ENCODE data around the gene ECT2L. TPM values are rescaled to one million over a fixed set of nuclear protein-coding genes. Genes with fewer than 3 reads are reported as not detected.

ECT2L gene
- total and polyA plus RNA-seq, 2 of the 13 experiments (the other 11 are each of a cell fraction or from before 2014, with no cell fraction given): 0.12 TPM; not detected in 1

DNA sequence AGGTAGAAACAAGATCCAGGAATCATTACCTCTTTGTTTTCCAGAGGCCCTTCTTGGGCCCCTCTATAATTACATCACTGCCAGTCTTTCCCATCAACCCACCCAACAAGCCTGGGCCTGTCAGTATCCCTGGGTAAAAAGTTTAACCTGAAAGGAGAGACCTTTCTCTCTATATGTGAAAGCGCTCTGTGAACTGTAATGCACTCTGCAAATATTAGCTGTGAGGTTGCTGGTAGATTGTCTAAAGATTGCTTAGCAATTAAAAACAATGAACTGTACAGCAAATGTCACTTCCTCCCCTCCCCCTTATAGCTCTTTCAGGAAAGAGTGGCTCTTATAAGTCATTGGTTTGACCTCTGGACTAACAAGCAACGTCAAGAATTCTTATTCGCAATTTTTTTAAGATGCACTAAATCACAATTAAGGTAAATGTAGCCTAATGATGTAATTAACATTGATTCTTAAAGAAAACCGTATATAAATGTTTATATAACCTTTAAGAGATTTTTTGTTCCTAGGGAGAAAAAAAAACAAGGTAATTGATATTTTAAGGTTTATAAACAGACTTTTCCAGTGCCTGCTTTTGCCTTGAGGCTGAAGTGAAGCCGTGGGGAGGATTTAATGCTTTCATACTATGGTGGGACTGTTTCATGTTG, 18.4 kb downstream of the ECT2L start (continued):
- TF ChIP-seq, protein P1, sequence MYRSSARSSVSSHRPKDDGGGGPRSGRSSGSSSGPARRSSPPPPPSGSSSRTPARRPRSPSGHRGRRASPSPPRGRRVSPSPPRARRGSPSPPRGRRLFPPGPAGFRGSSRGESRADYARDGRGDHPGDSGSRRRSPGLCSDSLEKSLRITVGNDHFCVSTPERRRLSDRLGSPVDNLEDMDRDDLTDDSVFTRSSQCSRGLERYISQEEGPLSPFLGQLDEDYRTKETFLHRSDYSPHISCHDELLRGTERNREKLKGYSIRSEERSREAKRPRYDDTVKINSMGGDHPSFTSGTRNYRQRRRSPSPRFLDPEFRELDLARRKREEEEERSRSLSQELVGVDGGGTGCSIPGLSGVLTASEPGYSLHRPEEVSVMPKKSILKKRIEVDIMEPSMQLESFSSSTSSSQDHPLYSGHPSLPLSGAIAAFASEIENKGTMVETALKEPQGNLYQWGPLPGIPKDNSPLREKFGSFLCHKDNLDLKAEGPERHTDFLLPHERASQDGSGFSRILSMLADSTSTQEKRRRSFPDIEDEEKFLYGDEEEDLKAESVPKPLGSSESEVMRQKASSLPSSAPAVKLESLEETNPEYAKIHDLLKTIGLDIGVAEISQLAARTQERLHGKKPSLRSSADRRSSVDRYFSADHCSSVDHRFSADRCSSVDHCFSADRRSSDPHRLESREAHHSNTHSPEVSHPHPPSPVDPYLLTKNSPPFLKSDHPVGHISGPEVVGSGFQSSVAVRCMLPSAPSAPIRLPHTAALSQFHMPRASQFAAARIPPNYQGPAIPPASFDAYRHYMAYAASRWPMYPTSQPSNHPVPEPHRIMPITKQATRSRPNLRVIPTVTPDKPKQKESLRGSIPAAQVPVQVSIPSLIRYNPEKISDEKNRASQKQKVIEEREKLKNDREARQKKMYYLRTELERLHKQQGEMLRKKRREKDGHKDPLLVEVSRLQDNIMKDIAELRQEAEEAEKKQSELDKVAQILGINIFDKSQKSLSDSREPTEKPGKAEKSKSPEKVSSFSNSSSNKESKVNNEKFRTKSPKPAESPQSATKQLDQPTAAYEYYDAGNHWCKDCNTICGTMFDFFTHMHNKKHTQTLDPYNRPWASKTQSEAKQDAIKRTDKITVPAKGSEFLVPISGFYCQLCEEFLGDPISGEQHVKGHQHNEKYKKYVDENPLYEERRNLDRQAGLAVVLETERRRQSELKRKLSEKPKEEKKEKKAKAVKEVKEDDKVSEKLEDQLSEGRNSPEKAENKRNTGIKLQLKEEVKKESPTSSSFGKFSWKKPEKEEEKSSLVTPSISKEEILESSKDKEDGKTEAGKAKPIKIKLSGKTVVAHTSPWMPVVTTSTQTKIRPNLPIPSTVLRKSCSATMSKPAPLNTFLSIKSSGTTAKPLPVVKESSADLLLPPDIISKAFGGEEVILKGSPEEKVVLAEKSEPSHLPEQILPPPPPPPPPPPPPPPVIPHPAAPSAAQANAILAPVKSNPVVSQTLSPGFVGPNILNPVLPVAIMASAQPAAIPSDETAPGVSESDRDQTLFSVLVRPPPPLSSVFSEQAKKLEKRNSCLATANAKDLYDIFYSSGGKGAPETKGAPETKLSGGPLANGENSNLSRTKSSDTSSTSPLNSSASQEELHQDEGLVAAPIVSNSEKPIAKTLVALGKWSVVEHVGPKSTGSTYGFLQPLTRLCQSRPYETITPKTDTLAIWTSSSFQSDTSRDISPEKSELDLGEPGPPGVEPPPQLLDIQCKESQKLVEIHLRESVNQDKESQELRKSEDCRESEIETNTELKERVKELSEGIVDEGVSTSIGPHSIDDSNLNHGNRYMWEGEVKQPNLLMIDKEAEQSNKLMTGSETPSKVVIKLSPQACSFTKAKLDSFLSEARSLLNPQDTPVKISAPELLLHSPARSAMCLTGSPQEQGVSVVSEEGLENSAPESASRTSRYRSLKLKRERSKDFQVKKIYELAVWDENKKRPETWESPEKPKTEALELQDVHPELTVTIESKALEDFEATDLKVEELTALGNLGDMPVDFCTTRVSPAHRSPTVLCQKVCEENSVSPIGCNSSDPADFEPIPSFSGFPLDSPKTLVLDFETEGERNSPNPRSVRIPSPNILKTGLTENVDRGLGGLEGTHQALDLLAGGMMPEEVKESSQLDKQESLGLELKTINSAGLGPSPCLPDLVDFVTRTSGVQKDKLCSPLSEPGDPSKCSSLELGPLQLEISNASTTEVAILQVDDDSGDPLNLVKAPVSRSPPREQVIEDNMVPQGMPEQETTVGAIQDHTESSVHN (CRISPR knock-in tag; IDR thresholded peaks at IDR 0.05): no peak
- no peak for TF ChIP-seq NAIF1 (CRISPR knock-in tag; IDR thresholded peaks at IDR 0.05; ENCODE audit: borderline replicate concordance)
- TF ChIP-seq, protein P2, sequence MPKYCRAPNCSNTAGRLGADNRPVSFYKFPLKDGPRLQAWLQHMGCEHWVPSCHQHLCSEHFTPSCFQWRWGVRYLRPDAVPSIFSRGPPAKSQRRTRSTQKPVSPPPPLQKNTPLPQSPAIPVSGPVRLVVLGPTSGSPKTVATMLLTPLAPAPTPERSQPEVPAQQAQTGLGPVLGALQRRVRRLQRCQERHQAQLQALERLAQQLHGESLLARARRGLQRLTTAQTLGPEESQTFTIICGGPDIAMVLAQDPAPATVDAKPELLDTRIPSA (CRISPR knock-in tag; IDR thresholded peaks at IDR 0.05; ENCODE audit: borderline replicate concordance): no peak
- peak; percentile 69 for TF ChIP-seq MIXL1 (CRISPR knock-in tag; IDR thresholded peaks at IDR 0.05)
- no peak for TF ChIP-seq SKI (IDR thresholded peaks at IDR 0.05; ENCODE audit: partially characterized antibody)
- TF ChIP-seq ZNF629 (CRISPR knock-in tag; conservative IDR thresholded peaks at IDR 0.05): no peak
- peak; percentile 29 for TF ChIP-seq ESRRA (CRISPR knock-in tag; IDR thresholded peaks at IDR 0.05; ENCODE audit: low read depth)
- TF ChIP-seq SP2 (CRISPR knock-in tag; IDR thresholded peaks at IDR 0.05): no peak
- no peak for TF ChIP-seq REL (CRISPR knock-in tag; conservative IDR thresholded peaks at IDR 0.05)
- no peak; the same call in 1 of the 2 replicates for TF ChIP-seq MED13 (CRISPR knock-in tag; IDR thresholded peaks at IDR 0.05)
- TF ChIP-seq KDM2A (CRISPR knock-in tag; IDR thresholded peaks at IDR 0.05; ENCODE audit: borderline replicate concordance, low read depth): no peak
- no peak for TF ChIP-seq PCBP2 (optimal IDR thresholded peaks at IDR 0.05; ENCODE audit: low read depth, low read length, poor library complexity, severe bottlenecking)
- TF ChIP-seq, protein P3, sequence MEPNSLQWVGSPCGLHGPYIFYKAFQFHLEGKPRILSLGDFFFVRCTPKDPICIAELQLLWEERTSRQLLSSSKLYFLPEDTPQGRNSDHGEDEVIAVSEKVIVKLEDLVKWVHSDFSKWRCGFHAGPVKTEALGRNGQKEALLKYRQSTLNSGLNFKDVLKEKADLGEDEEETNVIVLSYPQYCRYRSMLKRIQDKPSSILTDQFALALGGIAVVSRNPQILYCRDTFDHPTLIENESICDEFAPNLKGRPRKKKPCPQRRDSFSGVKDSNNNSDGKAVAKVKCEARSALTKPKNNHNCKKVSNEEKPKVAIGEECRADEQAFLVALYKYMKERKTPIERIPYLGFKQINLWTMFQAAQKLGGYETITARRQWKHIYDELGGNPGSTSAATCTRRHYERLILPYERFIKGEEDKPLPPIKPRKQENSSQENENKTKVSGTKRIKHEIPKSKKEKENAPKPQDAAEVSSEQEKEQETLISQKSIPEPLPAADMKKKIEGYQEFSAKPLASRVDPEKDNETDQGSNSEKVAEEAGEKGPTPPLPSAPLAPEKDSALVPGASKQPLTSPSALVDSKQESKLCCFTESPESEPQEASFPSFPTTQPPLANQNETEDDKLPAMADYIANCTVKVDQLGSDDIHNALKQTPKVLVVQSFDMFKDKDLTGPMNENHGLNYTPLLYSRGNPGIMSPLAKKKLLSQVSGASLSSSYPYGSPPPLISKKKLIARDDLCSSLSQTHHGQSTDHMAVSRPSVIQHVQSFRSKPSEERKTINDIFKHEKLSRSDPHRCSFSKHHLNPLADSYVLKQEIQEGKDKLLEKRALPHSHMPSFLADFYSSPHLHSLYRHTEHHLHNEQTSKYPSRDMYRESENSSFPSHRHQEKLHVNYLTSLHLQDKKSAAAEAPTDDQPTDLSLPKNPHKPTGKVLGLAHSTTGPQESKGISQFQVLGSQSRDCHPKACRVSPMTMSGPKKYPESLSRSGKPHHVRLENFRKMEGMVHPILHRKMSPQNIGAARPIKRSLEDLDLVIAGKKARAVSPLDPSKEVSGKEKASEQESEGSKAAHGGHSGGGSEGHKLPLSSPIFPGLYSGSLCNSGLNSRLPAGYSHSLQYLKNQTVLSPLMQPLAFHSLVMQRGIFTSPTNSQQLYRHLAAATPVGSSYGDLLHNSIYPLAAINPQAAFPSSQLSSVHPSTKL (CRISPR knock-in tag; IDR thresholded peaks at IDR 0.05): peak; percentile 85
- TF ChIP-seq ZNF468 (CRISPR knock-in tag; IDR thresholded peaks at IDR 0.05): no peak
- no peak for TF ChIP-seq ZNF891 (CRISPR knock-in tag; IDR thresholded peaks at IDR 0.05)
- TF ChIP-seq GFI1 (CRISPR knock-in tag; IDR thresholded peaks at IDR 0.05; ENCODE audit: borderline replicate concordance): peak; percentile 68
- no peak for TF ChIP-seq CHCHD3 (CRISPR knock-in tag; IDR thresholded peaks at IDR 0.05)
- TF ChIP-seq ZNF724P (CRISPR knock-in tag; IDR thresholded peaks at IDR 0.05; ENCODE audit: borderline replicate concordance): no peak
